GM19099 (cell line): ENCODE results near the gene CADPS2.

Experiments
- POLR2A ChIP-seq: IDR thresholded peaks from 3 replicates; pipeline ENCODE4 v1.6.1; 2011; ENCODE audit warnings: low read depth; ENCODE audit not compliant: insufficient read length; ENCODE audit errors: extremely low read depth

The CADPS2 gene

GRCh38 chr7:122686360-122686878 is 199.8 kb downstream of the CADPS2 start:
- no peak for TF ChIP-seq POLR2A

DNA sequence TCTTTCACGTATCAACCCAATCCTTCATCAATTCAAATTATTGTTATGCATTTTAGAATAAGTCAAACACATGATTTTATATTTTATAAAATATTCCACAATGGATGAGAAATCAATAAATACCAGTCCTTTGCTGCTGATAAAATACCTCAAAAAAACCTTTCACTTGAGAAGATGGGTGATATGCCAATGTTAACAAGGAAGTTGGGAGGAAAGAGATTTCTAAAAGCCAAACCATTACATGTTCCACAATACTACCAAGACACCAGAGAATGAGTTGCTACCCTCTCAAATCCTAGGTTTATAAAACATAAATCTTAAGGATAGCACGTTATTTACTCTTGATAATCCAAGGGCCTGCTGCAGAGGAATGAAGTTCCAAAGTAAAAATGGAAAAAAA is 201.8 kb downstream of the CADPS2 start:
- no peak for TF ChIP-seq POLR2A

DNA sequence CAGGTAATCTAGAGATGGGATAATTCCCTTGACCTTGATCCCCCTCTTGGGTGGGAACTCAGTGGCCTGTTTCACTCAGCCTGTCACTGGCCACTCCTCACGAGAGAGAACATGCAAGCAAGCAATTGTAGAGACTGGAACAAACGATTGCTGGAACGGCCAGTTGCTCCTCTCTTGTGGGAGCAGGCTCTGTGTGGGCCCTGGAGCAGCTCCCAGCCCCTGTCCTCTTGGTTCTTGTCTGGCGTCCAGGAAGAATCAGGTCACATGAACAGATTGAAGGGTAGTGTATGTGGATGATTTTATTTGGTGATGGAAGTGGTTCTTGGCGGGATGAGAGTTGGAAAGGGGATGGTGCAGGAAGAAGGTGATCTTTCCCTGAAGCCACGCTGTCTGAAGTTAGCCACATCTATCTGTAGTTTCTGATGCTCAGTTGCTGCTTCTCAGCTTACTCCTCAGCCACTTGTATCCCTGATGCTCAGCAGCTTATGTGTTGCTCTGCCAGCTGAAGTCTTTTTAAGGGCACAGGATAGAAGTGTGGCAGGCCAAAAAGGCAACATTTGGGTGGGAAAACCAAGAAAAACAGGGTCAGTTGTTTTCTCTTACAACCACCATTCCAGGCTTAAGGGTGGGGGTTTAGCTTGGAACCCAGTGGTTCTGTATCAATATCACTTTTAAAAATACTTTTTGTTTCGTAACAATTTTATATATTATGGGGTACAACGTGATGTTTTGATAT is 203.3 kb downstream of the CADPS2 start:
- no peak for TF ChIP-seq POLR2A

DNA sequence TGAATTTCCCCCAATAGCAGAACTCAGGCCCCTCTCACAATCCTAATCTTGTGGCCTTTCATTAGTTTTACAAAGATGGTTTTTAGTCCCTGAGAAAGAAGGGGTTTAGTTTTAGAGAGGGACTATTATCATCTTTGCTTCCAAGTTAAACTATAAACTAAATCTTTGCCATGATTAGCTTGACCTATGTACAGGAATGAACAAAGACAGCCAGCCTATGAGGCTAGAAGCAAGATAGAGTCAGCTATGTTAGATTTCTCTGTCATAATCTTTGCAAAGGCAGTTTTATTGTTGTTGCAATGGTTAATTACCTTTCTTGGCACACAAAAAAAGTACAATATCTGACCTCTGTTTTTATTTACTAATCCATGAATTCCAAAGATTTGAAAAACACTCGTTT is 206.4 kb downstream of the CADPS2 start:
- TF ChIP-seq POLR2A, result no peak

- TF ChIP-seq POLR2A, result no peak
These were observed 209.1 kb downstream of the CADPS2 start for GRCh38 chr7:122677149-122677548.

DNA sequence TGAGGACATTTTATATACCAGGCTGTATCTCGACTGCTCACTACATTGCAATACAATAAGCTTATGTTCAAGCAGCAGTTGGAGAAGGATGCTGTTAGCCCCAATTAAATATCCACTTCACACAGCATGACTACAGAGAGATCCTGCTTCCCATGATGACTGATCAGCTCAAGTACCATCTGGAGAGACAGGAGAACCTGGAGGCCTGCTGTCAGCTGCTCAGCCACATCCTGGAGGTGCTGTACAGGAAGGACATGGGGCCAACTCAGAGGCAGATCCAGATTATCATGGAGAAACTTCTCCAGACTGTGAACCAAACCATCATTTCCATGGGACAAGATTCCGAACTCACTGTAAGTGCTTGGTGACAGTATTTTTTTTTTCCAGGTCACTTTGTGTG is 209.8 kb downstream of the CADPS2 start:
- no peak for TF ChIP-seq POLR2A

DNA sequence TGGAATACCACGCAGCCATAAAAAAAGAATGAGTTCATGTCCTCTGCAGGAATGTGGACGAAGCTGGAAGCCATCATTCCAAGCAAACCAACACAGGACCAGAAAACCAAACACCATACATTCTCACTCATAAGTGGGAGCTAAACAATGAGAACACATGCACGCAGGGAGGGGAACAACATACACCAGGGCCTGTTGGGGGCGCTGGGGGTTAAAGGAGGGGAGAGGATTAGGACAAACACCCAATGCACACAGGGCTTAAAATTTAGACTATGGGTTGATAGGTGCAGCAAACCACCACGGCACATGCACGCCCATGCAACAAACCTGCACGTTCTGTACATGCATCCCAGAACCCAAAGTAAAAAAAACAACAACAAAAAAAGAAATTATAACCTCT is 210.6 kb downstream of the CADPS2 start:
- no peak for TF ChIP-seq POLR2A

DNA sequence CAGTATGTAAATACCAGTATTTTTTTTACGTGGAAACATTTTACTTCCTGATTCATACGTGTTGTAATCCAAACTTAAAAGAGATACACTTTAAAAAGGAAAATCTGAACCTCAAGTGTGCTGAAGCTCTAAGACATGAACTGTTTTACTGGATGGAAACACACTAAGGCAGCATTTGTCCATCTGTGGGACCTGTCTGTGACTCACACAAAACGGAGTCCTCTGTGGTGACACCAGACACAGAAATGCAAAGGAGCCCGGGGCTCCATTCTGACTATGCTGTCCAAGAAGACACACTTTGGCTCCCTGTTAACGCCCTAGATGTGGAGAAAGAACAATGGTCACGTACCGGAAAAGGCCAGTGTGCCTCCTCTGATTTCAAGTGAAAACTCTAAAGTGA is 211.2 kb downstream of the CADPS2 start:
- TF ChIP-seq POLR2A, result no peak

GRCh38 chr7:122674502-122674901 is 211.8 kb downstream of the CADPS2 start:
- no peak for TF ChIP-seq POLR2A

- TF ChIP-seq POLR2A, result no peak
These were observed 212.3 kb downstream of the CADPS2 start for GRCh38 chr7:122673951-122674350.

DNA sequence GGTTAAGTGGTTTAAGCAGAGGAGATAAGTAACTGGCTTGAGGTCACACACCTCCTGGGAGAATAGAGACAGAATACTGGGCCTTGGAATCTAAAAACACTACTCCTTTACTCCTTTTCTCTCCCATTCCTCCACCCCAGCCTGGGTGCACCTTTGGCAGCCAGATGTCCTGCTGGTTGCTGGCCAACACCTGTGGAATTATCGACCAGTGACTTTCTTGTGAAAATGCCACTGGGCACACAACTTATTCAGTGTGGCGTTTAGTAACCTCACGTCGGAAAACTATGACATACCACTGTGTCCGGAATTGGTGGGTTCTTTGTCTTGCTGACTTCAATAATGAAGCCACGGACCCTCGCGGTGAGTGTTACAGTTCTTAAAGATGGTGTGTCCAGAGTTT is 213.7 kb downstream of the CADPS2 start:
- TF ChIP-seq POLR2A, result no peak

DNA sequence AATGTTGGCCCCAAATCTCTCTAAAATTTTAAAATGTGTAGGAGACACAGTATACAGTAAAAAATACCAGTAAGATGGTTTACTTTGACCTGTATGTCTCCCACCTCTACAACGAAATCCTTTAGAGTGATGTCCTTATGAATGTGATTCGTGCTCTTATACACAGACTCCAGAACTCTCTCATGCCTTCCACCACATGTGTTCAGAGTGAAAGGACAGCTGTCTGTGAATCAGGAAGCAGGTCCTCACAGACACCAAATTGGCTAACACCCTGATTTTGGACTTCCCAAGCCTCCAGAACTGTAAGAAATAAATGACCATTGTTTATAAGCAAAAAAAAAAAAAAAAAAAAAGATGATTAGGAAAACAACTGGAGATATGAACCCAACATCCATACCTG is 222.5 kb downstream of the CADPS2 start:
- TF ChIP-seq POLR2A, result no peak

GRCh38 chr7:122658856-122659255 is 227.4 kb downstream of the CADPS2 start:
- TF ChIP-seq POLR2A, result no peak

GRCh38 chr7:122653685-122654084 is 232.6 kb downstream of the CADPS2 start:
- no peak for TF ChIP-seq POLR2A

- TF ChIP-seq POLR2A, result no peak
These were observed 233.4 kb downstream of the CADPS2 start for GRCh38 chr7:122652876-122653275.

DNA sequence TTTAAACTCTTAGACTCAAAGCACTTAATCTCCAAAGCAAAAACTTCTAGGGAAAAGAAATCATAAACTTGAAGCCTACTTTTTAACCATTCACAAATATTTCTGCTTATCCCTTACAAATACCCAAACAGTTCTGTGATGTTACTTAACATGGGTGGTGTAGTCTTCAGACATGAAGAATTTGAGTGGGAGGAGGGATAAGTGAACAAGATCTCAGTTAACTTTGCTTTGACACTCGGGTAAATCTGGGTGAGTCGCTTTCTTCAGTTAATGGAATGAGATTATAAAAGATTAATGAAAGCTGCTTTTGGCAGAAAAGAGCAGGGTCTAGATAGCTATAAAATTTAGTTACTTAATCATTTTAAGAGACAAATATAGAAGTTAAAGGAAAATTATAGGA is 234.8 kb downstream of the CADPS2 start:
- TF ChIP-seq POLR2A, result no peak

GRCh38 chr7:122643250-122643649 is 243.0 kb downstream of the CADPS2 start:
- no peak for TF ChIP-seq POLR2A
